Neuronal stem cell (in vitro differentiated cells): Measurements from ENCODE around the gene EME1.
A peak's percentile ranks its signal among the peaks of the same experiment; 100 is the strongest.

Experiments
- DNase-seq: peaks from one replicate; pipeline ENCODE4 v3.0.0-alpha.2; 2013; ENCODE audit warnings: low spot score
- H2AFZ ChIP-seq: one replicate; pipeline ENCODE4 v1.6.1; 2013; ENCODE audit warnings: mild to moderate bottlenecking, low read length, inconsistent platforms
- H2AK5ac ChIP-seq: 2 replicates; pipeline ENCODE4 v1.6.1; 2013; ENCODE audit warnings: low read depth, mild to moderate bottlenecking, inconsistent platforms, low read length, moderate library complexity, mixed read lengths
- H2BK120ac ChIP-seq: 2 replicates; pipeline ENCODE4 v1.6.1; 2013; ENCODE audit warnings: low read depth, mild to moderate bottlenecking, inconsistent platforms, low read length, moderate library complexity, mixed read lengths
- H2BK12ac ChIP-seq: one replicate; pipeline ENCODE4 v1.6.1; 2013; ENCODE audit warnings: low read length, inconsistent platforms
- H2BK15ac ChIP-seq: 2 replicates; pipeline ENCODE4 v1.6.1; 2013; ENCODE audit warnings: mild to moderate bottlenecking, low read length, inconsistent platforms, mixed read lengths
- H2BK5ac ChIP-seq: one replicate; pipeline ENCODE4 v1.6.1; 2013; ENCODE audit warnings: inconsistent platforms, mild to moderate bottlenecking, low read length, moderate library complexity
- H3K14ac ChIP-seq: one replicate; pipeline ENCODE4 v1.6.1; 2013; ENCODE audit warnings: low read length, inconsistent platforms
- H3K18ac ChIP-seq: 2 replicates; pipeline ENCODE4 v1.6.1; 2013; ENCODE audit warnings: low read length, inconsistent platforms
- H3K23ac ChIP-seq: 2 replicates; pipeline ENCODE4 v1.6.1; 2013; ENCODE audit warnings: low read depth, mild to moderate bottlenecking, mixed read lengths, low read length, inconsistent platforms; ENCODE audit not compliant: poor library complexity
- H3K27ac ChIP-seq: replicated peaks from 3 replicates; pipeline ENCODE4 v1.5.1; 2013; ENCODE audit warnings: low read length, inconsistent platforms
- H3K27me3 ChIP-seq, 3 experiments: 2 replicates each; pipeline ENCODE4 v1.6.1; 2013; ENCODE audit warnings: low read length in 3 of 3, mild to moderate bottlenecking in 2 of 3, inconsistent platforms in 1 of 3, low read depth in 1 of 3, mixed read lengths in 1 of 3, moderate library complexity in 1 of 3; ENCODE audit not compliant: control insufficient read depth in 3 of 3, insufficient read depth in 3 of 3
- H3K36me3 ChIP-seq, 2 donors: replicated peaks in 1 of 2; 2 replicates each; pipeline ENCODE4 v1.6.1; 2013; ENCODE audit warnings: low read length in 2 of 2; ENCODE audit not compliant: control insufficient read depth in 2 of 2, insufficient read depth in 2 of 2
- H3K4ac ChIP-seq: 2 replicates; pipeline ENCODE4 v1.6.1; 2013; ENCODE audit warnings: inconsistent platforms, mild to moderate bottlenecking, low read length, moderate library complexity
- H3K4me1 ChIP-seq, 2 donors: 1 replicate in 1 of 2; 2 replicates in 1 of 2; pipeline ENCODE4 v1.6.1; 2013; ENCODE audit warnings: low read length in 2 of 2, low read depth in 1 of 2; ENCODE audit not compliant: control insufficient read depth in 2 of 2, insufficient read depth in 1 of 2
- H3K4me2 ChIP-seq: one replicate; pipeline ENCODE4 v1.6.1; 2013; ENCODE audit warnings: mild to moderate bottlenecking, low read length, inconsistent platforms; ENCODE audit not compliant: insufficient read depth, poor library complexity, severe bottlenecking
- H3K4me3 ChIP-seq, 2 donors: 2 replicates each; pipeline ENCODE4 v1.5.1; 2013; ENCODE audit warnings: low read length in 2 of 2, mild to moderate bottlenecking in 2 of 2, inconsistent platforms in 1 of 2, moderate library complexity in 1 of 2
- H3K79me1 ChIP-seq: one replicate; pipeline ENCODE4 v1.6.1; 2013; ENCODE audit warnings: low read depth, mild to moderate bottlenecking, inconsistent platforms, low read length, moderate library complexity
- H3K9ac ChIP-seq: one replicate; pipeline ENCODE4 v1.6.1; 2013; ENCODE audit warnings: mild to moderate bottlenecking, low read depth, low read length, inconsistent platforms; ENCODE audit not compliant: poor library complexity
- H3K9me3 ChIP-seq, 2 donors: replicated peaks in 1 of 2; 2 replicates each; pipeline versions ENCODE3 to v1.6.1; 2013; ENCODE audit warnings: low read length in 2 of 2, mild to moderate bottlenecking in 2 of 2, inconsistent platforms in 1 of 2, low read depth in 1 of 2, mixed read lengths in 1 of 2, moderate library complexity in 1 of 2; ENCODE audit not compliant: control insufficient read depth in 2 of 2, insufficient read depth in 1 of 2
- H4K8ac ChIP-seq: one replicate; pipeline ENCODE4 v1.6.1; 2013; ENCODE audit warnings: low read depth, mild to moderate bottlenecking, inconsistent platforms, low read length, moderate library complexity
- H4K91ac ChIP-seq: one replicate; pipeline ENCODE4 v1.6.1; 2013; ENCODE audit warnings: low read length, low read depth, mild to moderate bottlenecking, inconsistent platforms; ENCODE audit not compliant: poor library complexity
- WGBS, 2 donors: extraction: QIAGEN DNeasy Blood & Tissue Kit; methylation state at CpG; one replicate each; pipeline ENCODE4 v1.1.7; 2013; ENCODE audit warnings: missing lambda C conversion rate in 2 of 2, mixed read lengths in 1 of 2; ENCODE audit not compliant: insufficient read length in 2 of 2, insufficient replicate concordance in 1 of 2; ENCODE audit errors: extremely low coverage in 2 of 2; 5-methylcytosine and 5-hydroxymethylcytosine counted together

The EME1 gene

GRCh38 chr17:50328363-50329325 is 44.4 kb upstream of the EME1 start:
- Histone ChIP-seq H2BK12ac (peak overlapping the region; percentile 50), H3K14ac (peak overlapping the region; percentile 89), H3K4me2 (no peak overlapping the region), H2BK15ac (peak overlapping the region; percentile 78), H3K4me3 (no peak overlapping the region), H3K4ac (peak overlapping the region; percentile 58), H2BK120ac (no peak overlapping the region), H3K9me3 (no peaks in the 10 kb centered on the region), H3K79me1 (peaks cover 2% of the 10 kb centered on the region), H3K4me1 (peaks cover 0 to 2% of the 10 kb centered on the region in 2 donors), H3K18ac (peak overlapping the region; percentile 50), H3K36me3 (no peaks in the 10 kb centered on the region), H4K91ac (no peak overlapping the region), H2AFZ (no peak overlapping the region), H3K27ac (no peak overlapping the region), H2BK5ac (no peak overlapping the region), H3K9ac (no peak overlapping the region), H2AK5ac (peak overlapping the region; percentile 57), H3K23ac (peak overlapping the region; percentile 25), H3K27me3 (peaks cover 0 to 29% (median 0%) of the 10 kb centered on the region in 3 experiments), H4K8ac (no peak overlapping the region)
- DNase-seq: no peak
- WGBS, 2 donors: no CpG with 5 or more reads among the region's 21 CpGs

- Histone ChIP-seq H4K91ac (no peak overlapping the region), H4K8ac (no peak overlapping the region), H2BK12ac (no peak overlapping the region), H2BK5ac (no peak overlapping the region), H3K9me3 (no peaks in the 10 kb centered on the region), H3K4ac (no peak overlapping the region), H3K4me2 (no peak overlapping the region), H2AK5ac (no peak overlapping the region), H3K14ac (no peak overlapping the region), H3K4me1 (peaks cover 0 to 2% of the 10 kb centered on the region in 2 donors), H3K18ac (peak overlapping the region; percentile 5), H3K4me3 (no peak overlapping the region), H3K9ac (no peak overlapping the region), H2AFZ (no peak overlapping the region), H3K36me3 (no peaks in the 10 kb centered on the region), H2BK15ac (no peak overlapping the region), H2BK120ac (no peak overlapping the region), H3K27ac (no peak overlapping the region), H3K27me3 (peaks cover 0 to 23% (median 0%) of the 10 kb centered on the region in 3 experiments), H3K23ac (no peak overlapping the region), H3K79me1 (peaks cover 2% of the 10 kb centered on the region)
- no peak for DNase-seq
- no CpG with 5 or more reads among the region's 3 CpGs for WGBS, 2 donors
Measured at GRCh38 chr17:50329716-50330115, 43.3 kb upstream of the EME1 start.

- no CpG with 5 or more reads among the region's 11 CpGs for WGBS, 2 donors
Measured at GRCh38 chr17:50330151-50330775, 42.8 kb upstream of the EME1 start.

More at GRCh38 chr17:50330151-50330775, 42.8 kb upstream of the EME1 start:
- Histone ChIP-seq H3K36me3 (no peaks in the 10 kb centered on the region), H3K23ac (no peak overlapping the region), H2AFZ (no peak overlapping the region), H3K18ac (peak overlapping the region; percentile 0), H4K8ac (no peak overlapping the region), H2BK120ac (no peak overlapping the region), H3K4me2 (no peak overlapping the region), H3K4me3 (no peak overlapping the region), H2BK15ac (no peak overlapping the region), H3K79me1 (peaks cover 2% of the 10 kb centered on the region), H3K9me3 (no peaks in the 10 kb centered on the region), H4K91ac (no peak overlapping the region), H3K27ac (no peak overlapping the region), H3K27me3 (peaks cover 0 to 23% (median 0%) of the 10 kb centered on the region in 3 experiments), H3K9ac (no peak overlapping the region), H3K4ac (no peak overlapping the region), H2AK5ac (no peak overlapping the region), H3K4me1 (peaks cover 0 to 2% of the 10 kb centered on the region in 2 donors), H2BK5ac (no peak overlapping the region), H3K14ac (no peak overlapping the region), H2BK12ac (no peak overlapping the region)
- no peak for DNase-seq
